Jurkat, Clone E6-1 (cell line): ENCODE measurements around the gene DNAI2.

Experiments used
- DNase-seq: peaks from one replicate; pipeline ENCODE4 v3.0.0-alpha.2; 2011; ENCODE audit warnings: low read depth, low spot score
- H3K4me3 ChIP-seq: 2 replicates; pipeline ENCODE4 v1.5.1; 2011; ENCODE audit warnings: mild to moderate bottlenecking, low read length, control low read depth, moderate library complexity

DNAI2 gene

GRCh38 chr17:74295625-74296547, 21.9 kb downstream of the DNAI2 start:
- DNase-seq = no peak
- H3K4me3 ChIP-seq = no peak overlapping the region

- H3K4me3 ChIP-seq = no peak overlapping the region
- DNase-seq = peak; percentile 26
Observed at GRCh38 chr17:74296548-74296936, 22.5 kb downstream of the DNAI2 start.

- H3K4me3 ChIP-seq = no peak overlapping the region
Observed at GRCh38 chr17:74297941-74298340, 23.9 kb downstream of the DNAI2 start.

GRCh38 chr17:74298778-74299177, 24.7 kb downstream of the DNAI2 start:
- no peak for DNase-seq
- H3K4me3 ChIP-seq = no peak overlapping the region

More at GRCh38 chr17:74297941-74298340, 23.9 kb downstream of the DNAI2 start:
- no peak for DNase-seq

GRCh38 chr17:74299226-74300009, 25.4 kb downstream of the DNAI2 start:
- no peak for DNase-seq
- H3K4me3 ChIP-seq = no peak overlapping the region

GRCh38 chr17:74303305-74303704, 29.3 kb downstream of the DNAI2 start:
- H3K4me3 ChIP-seq = no peak overlapping the region
- DNase-seq = no peak

- no peak for DNase-seq
- no peak overlapping the region for H3K4me3 ChIP-seq
Observed at GRCh38 chr17:74304184-74304583, 30.1 kb downstream of the DNAI2 start.

- no peak overlapping the region for H3K4me3 ChIP-seq
- no peak for DNase-seq
Observed at GRCh38 chr17:74305865-74306654, 32.0 kb downstream of the DNAI2 start.

- no peak overlapping the region for H3K4me3 ChIP-seq
- no peak for DNase-seq
Observed at GRCh38 chr17:74307984-74308773, 34.1 kb downstream of the DNAI2 start.

- DNase-seq = no peak
- no peak overlapping the region for H3K4me3 ChIP-seq
Observed at GRCh38 chr17:74309902-74310301, 35.9 kb downstream of the DNAI2 start.

- no peak for DNase-seq
- no peak overlapping the region for H3K4me3 ChIP-seq
Observed at GRCh38 chr17:74314877-74315276, 40.8 kb downstream of the DNAI2 start.

- H3K4me3 ChIP-seq = no peak overlapping the region
- DNase-seq = no peak
Observed at GRCh38 chr17:74316220-74316619, 42.2 kb downstream of the DNAI2 start.

GRCh38 chr17:74317071-74317470, 43.0 kb downstream of the DNAI2 start:
- H3K4me3 ChIP-seq = no peak overlapping the region

GRCh38 chr17:74318391-74318790, 44.4 kb downstream of the DNAI2 start:
- no peak overlapping the region for H3K4me3 ChIP-seq
- DNase-seq = no peak

More at GRCh38 chr17:74317071-74317470, 43.0 kb downstream of the DNAI2 start:
- DNase-seq = no peak

GRCh38 chr17:74324521-74324920, 50.5 kb downstream of the DNAI2 start:
- DNase-seq = no peak
- no peak overlapping the region for H3K4me3 ChIP-seq

GRCh38 chr17:74325376-74325742, 51.3 kb downstream of the DNAI2 start:
- DNase-seq = no peak
- no peak overlapping the region for H3K4me3 ChIP-seq

GRCh38 chr17:74325743-74326379, 51.8 kb downstream of the DNAI2 start, which contains the start of gene KIF19:
TSS of gene KIF19 (plus strand) at chr17:74326226. CDS start at chr17:74326350, 124 bp downstream.
- no peak for DNase-seq
- H3K4me3 ChIP-seq = peak within 1 kb of the TSS; percentile 23

- H3K4me3 ChIP-seq = peak overlapping the region; percentile 23; the same call in 1 of the 2 replicates
- no peak for DNase-seq
Observed at GRCh38 chr17:74326506-74326905, 52.5 kb downstream of the DNAI2 start.
